ENCODE results near the gene ZEB2.

The ZEB2 gene

DNA sequence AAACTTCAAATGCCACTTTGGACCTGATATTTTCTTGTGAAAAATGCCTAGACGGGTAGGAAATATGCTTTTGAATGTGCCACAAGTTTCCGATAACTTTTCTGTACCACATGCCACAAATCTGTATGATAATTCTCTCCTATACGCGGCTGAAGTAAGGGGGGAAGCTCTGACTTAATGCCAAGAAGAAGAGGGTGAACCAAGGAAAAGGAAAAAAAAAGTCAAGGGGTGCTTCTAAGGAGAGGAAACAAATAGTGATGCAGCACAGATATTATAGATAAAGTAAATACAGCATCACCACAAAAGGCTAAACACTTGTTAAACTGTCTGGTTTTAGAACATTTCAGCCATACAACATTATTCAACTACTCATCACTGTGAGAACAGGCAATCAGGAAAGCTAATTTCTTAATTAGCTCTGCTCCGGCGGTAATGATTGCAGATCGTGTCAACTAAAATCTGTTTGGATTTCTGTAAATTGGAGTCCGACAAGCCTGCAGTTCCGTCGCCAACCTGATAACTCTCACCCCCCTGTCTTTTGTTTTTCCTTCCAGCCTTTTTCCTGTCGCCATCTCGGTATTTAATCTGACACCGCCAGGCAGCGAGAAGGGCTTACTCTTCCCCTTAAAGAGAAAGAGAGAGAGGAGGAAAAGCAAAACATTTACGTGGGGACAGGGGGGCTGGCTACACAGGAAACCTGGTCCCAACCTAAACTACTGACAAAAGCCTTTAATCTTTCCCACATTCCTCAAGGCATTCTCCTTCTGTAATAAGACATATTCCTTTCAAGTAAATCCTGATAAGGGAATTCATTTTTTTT is 67.5 kb downstream of the ZEB2 start:
- DNase-seq (ENCODE audit: low read depth in 2 of 2), result no peak

DNA sequence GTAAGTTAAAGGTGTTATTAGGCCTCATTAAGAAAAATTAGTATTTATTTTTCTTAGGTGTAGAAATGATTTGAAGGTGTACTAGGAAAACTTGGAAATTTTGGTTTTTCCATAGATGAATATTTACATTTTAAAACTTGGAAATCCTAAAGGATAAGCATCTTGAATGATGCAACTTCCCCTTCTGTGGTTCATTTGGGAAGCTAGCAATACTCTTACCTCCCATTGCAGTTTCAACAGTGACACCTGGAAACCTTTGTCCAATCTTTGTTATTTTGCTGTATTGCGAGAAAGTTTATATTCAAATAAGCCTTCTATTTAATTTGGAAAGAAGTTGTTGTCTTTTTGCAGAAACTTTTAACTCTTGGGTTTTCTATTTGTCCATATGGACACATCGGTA is 68.5 kb downstream of the ZEB2 start:
- DNase-seq (ENCODE audit: low read depth in 2 of 2), result no peak

- no peak for DNase-seq (ENCODE audit: low read depth in 2 of 2)
These were observed 70.9 kb downstream of the ZEB2 start for GRCh38 chr2:144449028-144449406.

DNA sequence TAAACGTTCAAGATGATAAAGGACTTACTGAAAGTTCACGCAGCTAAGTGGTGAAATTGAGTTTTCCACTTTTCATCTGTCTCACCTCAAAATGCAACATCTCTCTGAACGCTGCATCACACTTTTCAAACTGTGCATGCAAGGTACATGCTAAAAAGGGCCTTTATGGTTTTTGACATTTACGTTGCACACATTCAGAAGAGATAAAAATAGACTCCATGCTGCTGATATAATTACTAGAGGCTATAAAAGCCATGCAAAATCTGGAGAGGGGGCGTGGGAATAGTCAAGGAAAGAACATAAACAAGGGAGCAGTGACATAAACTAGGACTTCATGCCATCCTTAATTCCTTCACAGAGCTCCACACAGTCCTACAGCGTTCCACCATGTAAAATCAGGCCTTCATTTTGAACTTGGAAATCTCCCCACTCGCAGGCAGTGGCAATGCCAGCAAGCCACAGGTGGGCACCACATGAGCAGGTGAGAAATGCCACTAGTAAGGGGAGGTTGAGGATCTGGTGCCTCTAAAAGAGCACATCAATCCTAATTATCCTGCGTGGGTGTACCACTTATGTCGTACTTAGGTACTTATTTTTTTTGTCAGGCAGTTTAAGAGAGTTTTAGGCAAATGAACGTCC is 71.4 kb downstream of the ZEB2 start:
- no peak for DNase-seq (ENCODE audit: low read depth in 2 of 2)

- no peak for DNase-seq (ENCODE audit: low read depth in 2 of 2)
These were observed 72.4 kb downstream of the ZEB2 start for GRCh38 chr2:144447535-144447934.

DNA sequence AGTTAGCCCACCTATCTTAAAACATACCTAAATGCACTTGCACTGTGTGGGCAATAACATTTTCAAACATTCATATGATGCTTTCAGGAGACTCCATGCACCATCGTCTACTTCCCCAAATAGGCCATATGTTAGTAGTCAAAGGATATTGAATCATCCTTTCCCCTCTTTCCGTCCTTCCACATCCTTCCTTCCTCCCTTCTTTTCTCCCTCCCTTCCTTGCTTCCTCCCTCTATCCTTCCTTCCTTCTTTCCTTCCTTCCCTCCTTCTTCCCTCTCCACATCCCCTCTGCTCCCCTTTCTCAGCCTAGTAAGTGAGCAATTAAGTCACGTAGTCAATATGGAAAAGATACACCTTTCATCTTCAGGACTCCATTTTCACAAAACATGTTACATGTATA is 73.8 kb downstream of the ZEB2 start:
- no peak for DNase-seq (ENCODE audit: low read depth in 2 of 2)

DNA sequence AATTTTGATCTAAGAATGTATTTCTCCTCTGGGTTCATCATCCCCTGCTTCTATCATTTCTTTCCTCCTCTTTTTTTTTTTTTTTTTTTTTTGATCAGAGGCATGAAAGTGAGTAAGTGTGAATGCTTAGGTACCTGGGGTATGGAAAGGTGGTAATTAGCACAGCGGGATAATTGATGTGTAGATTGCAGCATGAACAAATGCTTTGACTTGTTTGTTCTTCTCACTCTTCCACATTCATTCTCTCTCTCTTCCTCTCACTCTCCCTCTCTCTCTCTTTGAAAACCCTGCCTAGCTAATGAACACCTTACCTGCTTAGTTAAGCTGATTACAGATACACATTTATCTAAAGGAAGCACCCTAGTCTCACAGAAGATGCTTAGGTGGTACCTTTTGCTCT is 74.7 kb downstream of the ZEB2 start:
- no peak for DNase-seq (ENCODE audit: low read depth in 2 of 2)

- DNase-seq (ENCODE audit: low read depth in 2 of 2), result no peak
These were observed 75.8 kb downstream of the ZEB2 start for GRCh38 chr2:144443837-144444817.

DNA sequence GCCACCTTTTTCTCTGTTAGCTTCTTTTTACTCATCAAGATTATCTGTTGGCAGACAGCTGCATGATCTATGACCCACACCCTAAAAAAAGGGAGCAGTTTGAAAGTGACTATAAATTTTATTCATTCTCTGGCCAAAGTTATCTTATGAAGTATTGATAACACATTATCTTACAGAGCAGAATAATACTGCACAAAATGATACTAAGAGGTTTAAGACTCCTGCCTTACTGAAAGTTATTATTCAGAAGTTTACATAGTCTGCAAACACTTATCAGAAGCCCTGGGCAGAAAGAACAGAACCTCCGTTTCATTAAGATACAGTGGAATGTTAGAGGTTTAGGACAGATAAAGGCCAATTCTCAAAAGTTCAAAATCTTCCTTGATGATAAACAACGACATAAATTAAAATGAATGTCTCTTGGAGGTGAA is 78.2 kb downstream of the ZEB2 start:
- DNase-seq (ENCODE audit: low read depth in 2 of 2), result no peak

GRCh38 chr2:144439993-144440392 is 79.9 kb downstream of the ZEB2 start:
- no peak for DNase-seq (ENCODE audit: low read depth in 2 of 2)

DNA sequence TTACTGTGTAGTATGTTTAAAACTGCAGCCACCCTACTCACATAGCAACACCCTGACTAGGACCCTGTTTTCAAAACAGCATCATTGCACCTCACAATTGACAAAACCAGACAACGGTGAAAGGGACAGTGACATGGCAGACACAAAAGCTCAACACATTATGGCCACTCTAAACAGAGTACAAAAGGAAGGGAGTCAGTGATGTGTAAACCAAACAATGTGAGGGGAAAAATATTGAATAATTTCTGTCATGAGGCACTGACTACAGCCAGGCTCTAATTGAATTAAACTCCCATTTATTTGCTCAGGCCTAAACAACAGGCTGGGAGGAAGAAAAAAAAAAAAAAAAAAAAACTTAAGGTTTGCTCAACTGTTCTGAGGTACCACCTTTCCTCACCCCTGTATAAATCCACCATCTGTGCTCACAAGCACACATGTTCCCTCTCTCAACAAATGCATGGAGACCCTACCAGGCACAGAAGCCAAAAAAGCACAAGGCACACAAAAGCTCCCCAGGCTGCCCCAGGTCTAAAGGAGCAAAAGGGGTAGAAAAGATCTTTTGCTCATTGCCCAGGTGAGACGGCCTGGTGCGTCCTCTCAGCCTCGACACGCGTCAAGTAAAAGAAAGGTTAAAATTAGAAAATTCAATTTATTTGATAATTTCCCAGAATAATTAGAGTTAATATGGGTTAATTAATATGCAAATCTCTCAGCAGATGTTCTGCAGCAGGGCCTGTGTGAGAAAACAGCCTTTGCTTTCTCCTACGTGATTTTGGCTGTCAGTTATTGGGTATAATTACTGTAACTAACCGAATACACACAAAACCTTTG is 80.9 kb downstream of the ZEB2 start:
- DNase-seq (ENCODE audit: low read depth in 2 of 2), result no peak

GRCh38 chr2:144437636-144438035 is 82.3 kb downstream of the ZEB2 start:
- DNase-seq (ENCODE audit: low read depth in 2 of 2), result no peak

DNA sequence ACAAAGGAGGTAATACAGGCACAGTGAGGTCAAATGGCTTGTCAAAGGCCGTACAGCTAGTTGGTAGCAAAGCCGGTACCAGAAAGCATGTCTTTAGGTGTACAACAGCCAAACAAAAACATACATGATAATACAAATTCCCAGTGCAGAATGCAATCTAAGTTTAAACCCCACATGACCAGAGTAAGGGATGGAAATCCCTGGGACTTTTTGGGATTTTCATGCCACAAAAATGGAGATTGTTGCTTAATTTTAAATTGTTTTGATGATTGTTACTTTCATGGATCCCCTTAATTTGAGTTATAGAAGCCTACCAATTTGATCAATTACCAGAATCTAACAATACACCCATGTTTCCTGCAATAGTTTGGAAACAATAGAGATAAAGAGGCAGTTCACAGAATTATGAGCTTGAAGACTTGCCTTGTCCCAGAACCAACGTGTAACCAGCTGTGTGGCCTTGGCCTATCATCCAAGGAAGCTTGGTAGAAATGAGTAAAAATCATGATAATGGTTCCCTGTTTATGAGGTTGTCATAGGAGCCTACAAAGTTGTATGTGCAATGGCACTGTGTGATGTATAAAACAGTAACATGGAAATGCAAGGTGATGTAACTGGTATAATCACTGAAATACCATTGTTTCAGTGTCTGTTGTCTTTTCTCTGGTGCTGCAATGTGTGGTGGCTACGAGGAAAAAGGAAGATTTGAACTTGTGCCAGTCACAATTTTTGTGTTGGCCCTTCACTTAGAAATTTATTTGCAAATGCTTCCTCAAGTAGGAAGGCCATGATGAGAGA is 85.3 kb downstream of the ZEB2 start:
- DNase-seq (ENCODE audit: low read depth in 2 of 2), result no peak

DNA sequence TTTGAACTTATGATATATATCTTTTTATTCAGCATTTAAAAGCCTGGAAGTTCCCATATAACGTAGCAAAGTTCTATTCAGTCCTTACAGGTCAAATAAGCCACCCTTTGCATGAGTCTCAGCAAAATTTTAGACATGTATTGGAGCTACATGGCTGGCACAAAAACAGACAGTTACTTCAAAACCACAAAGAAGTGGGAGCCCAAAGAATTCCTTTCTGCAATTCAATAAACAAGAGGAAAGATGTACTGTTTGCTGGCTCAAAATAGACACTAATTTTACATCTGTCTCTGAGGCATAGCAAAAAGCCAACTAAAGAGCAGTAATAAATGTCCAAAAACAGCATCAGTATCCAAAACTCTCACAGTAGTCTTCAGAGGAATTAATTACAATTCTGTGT is 87.0 kb downstream of the ZEB2 start:
- DNase-seq (ENCODE audit: low read depth in 2 of 2), result no peak

GRCh38 chr2:144431998-144432397 is 87.9 kb downstream of the ZEB2 start:
- DNase-seq (ENCODE audit: low read depth in 2 of 2), result no peak

DNA sequence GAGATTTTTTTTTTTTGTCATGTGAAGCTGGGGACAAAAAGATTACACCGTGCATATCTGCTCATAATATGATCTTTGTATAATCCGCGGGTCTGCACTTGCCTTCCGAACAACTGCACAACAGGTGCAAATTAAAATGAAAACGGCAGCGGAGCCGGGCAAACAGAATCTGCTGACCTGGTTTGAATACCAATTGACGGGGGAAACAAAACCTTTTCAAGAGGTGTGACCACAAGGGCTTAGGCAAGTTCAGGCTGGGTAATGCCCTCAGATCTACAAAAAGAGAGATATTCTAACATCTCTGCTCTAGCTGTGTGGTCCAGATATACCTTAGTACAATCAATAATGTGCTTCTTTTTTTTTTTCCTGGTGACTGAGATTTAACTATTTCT is 88.5 kb downstream of the ZEB2 start:
- no peak for DNase-seq (ENCODE audit: low read depth in 2 of 2)

DNA sequence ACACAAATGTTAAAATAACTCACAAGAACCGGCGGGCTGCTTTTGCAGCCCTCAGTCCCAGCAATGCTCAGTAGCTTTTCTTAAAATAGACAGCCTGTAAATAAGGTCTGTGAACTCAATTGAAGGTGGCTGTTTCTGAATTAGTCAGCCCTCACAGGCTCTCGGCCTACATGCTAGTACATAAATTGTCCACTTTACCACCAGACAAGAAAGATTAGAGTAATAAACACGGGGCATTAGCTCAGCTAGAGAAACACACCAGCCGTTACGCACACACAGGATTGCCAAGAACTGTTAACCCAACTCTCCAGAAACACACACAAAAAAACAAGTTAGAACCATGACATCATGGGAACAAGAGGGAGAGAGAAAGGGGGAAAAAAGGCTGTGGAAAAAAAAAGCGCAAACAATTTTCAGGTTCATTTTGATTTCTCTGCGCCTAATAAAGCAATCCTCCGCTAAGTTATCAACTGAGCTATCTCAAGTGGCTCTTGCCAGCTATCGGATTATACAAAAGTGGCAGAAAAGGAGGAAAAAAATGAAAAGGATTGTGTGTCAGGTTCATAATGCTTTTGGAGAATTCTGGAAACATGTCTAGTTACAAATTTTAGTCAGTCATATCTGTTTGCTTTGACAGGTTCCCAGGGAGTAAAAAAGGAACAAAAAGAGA is 89.1 kb downstream of the ZEB2 start:
- no peak for DNase-seq (ENCODE audit: low read depth in 2 of 2)

- DNase-seq (ENCODE audit: low read depth in 2 of 2), result no peak
These were observed 90.4 kb downstream of the ZEB2 start for GRCh38 chr2:144429396-144430112.

DNA sequence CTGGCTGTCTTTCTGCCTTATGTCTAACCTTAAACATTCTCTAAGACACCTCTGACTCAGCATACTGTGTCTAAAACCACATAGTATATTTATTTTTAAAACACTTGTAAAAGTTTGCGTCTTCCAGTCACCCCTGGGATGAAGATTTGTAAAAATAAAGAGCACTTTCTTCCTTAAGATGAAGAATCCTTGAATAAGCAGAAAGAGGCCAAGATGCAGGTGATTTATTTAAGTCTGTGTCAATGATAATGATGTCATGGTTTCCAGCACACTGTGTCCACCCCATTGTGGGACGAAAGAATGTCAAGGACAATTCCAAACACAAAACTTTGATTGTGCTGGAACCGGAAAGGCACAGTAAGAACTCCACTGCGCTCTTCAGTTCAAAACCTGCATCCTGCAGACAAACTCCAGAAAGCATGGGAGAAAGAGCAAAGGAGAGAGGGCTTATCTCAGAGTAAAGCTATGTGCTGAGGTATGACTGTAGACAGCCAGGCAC is 92.9 kb downstream of the ZEB2 start:
- DNase-seq (ENCODE audit: low read depth in 2 of 2), result no peak

All from stimulated activated CD8-positive, alpha-beta memory T cell treated with anti-CD3 and anti-CD28 coated beads, Interleukin-15, amount 100 ng/mL, for 4 hours (primary cell).